Memory B cell (primary cell): Measurements from ENCODE around the gene CDC42BPB.
"Not testable (repeated sequence)": the region's sequence is repeated elsewhere in the genome, so short reads cannot be mapped to it uniquely, and the experiment has no call there.

Source experiments
- ATAC-seq: fragments of 150-1000 bp; cut with Tn5 transposase; 2 replicates; pipeline ENCODE4 v1.10.0; 2021; ENCODE audit warnings: low read depth, mild to moderate bottlenecking, moderate library complexity
- DNase-seq, 2 donors: peaks; one replicate each; pipeline ENCODE4 v3.0.0; 2022; ENCODE audit warnings: low spot score in 2 of 2
- H3K27ac Mint-ChIP-seq: one replicate; pipeline ENCODE4 v1.8.0; 2022; ENCODE audit warnings: mild to moderate bottlenecking, moderate library complexity, mixed read lengths
- H3K27me3 Mint-ChIP-seq: one replicate; pipeline ENCODE4 v1.8.0; 2022; ENCODE audit warnings: mixed read lengths
- H3K36me3 Mint-ChIP-seq: one replicate; pipeline ENCODE4 v1.8.0; 2022; ENCODE audit warnings: mild to moderate bottlenecking, mixed read lengths
- H3K4me1 Mint-ChIP-seq: one replicate; pipeline ENCODE4 v1.8.0; 2022; ENCODE audit warnings: mixed read lengths
- H3K4me3 Mint-ChIP-seq: one replicate; pipeline ENCODE4 v1.8.0; 2022; ENCODE audit warnings: mild to moderate bottlenecking, moderate library complexity, mixed read lengths
- H3K9me3 Mint-ChIP-seq: one replicate; pipeline ENCODE4 v1.8.0; 2022; ENCODE audit warnings: mixed read lengths

CDC42BPB gene

DNA sequence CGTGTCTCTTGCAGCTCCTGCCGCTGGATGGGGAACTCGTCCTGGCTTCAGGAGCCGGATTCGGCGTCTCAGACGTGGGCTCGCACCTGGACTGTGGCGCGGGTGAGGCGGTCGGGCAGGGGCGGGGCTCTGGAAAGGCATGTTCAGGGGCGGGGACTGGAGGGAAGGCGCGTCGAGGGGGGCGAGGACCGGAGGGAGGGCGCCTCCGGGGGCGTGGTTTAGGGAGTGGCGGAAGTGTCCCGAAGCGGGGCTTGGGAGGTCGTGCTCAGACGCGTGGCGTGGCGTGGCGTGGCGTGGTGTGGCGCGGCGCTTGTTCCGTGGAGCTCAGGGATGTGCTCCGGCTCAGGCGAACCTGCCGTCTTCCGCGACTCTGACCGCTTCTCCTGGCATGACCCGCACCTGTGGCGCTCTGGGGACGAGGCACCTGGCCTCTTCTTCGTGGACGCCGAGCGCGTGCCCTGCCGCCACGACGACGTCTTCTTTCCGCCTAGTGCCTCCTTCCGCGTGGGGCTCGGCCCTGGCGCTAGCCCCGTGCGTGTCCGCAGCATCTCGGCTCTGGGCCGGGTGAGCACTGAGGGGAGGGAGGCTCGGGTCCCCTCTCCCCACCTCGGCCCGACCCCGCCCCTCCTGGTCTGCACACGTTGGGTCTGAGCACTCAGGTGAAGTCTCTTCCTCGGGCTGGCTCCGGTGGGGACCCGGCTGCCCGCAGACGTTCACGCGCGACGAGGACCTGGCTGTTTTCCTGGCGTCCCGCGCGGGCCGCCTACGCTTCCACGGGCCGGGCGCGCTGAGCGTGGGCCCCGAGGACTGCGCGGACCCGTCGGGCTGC lies 128.7 kb downstream of the CDC42BPB start:
- no peaks in the 10 kb centered on the region for H3K9me3 Mint-ChIP-seq
- no peak overlapping the region for H3K27ac Mint-ChIP-seq
- ATAC-seq = peak; percentile 84
- peak overlapping the region; percentile 70 for H3K4me3 Mint-ChIP-seq
- peaks cover 15% of the 10 kb centered on the region for H3K4me1 Mint-ChIP-seq
- H3K27me3 Mint-ChIP-seq = peaks cover 2% of the 10 kb centered on the region
- H3K36me3 Mint-ChIP-seq = peaks cover 1% of the 10 kb centered on the region
- DNase-seq = peak; percentile 71 to 77

DNA sequence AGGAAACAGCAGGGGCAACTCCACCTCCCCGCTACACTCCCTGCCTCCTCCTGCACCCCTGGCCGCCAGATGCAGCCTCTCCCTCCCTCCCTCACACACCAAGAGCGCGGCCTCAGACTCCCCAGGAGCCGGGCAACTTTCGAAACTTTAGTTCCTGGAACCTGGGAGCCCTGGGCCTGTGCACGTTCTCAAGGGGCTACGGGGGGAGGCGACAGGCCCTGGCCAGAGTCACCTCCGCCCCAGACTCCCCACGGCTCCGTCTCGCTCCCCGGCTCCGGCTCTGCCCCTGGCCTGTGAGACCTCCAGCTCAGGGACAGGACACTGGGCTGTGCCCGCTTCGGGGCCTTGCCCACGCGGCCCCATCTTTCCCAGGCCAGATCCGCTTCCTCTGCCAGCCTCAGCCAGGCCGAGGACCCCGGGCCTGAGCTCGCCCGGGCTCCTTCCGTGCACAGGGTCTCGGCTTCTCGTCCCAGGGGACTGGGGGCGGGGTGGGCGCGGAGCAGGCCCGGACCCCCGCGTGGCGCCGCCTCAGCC lies 129.4 kb downstream of the CDC42BPB start:
- H3K36me3 Mint-ChIP-seq = no peaks in the 10 kb centered on the region
- H3K4me1 Mint-ChIP-seq = peaks cover 17% of the 10 kb centered on the region
- peaks cover 2% of the 10 kb centered on the region for H3K27me3 Mint-ChIP-seq
- H3K27ac Mint-ChIP-seq = no peak overlapping the region
- H3K4me3 Mint-ChIP-seq = peak overlapping the region; percentile 70
- H3K9me3 Mint-ChIP-seq = no peaks in the 10 kb centered on the region
- ATAC-seq (peak; percentile 14), DNase-seq (no peak)

DNA sequence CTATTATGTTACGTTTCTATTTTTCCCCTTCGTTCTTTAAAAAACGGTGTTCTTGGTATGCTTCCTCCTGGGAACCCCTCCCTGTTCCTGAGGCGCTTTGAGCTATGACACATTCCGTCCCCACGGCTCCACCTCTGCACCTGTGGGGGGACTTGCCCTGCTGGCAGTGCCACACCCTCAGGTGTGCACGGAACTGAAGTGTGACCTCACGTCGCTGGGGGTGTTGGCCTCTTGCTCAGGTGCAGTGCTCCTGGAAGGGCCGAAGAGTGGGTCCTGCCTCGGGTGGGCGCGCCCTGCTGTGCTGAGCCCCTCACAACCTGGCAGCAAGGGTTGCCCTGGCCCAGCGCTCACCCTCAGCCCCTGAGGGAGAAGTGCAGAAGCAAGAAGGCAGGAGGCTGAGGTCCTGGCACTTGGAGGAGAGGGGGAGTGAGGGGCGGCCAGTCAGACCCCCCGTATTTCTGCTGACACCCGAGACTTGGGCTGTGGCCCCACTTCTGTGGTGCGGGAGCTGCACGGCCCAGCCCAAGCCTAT lies 129.9 kb downstream of the CDC42BPB start:
- peaks cover 2% of the 10 kb centered on the region for H3K27me3 Mint-ChIP-seq
- ATAC-seq = no peak
- no peak for DNase-seq
- peaks cover 17% of the 10 kb centered on the region for H3K4me1 Mint-ChIP-seq
- no peaks in the 10 kb centered on the region for H3K36me3 Mint-ChIP-seq
- peak overlapping the region; percentile 70 for H3K4me3 Mint-ChIP-seq
- H3K27ac Mint-ChIP-seq = no peak overlapping the region
- no peaks in the 10 kb centered on the region for H3K9me3 Mint-ChIP-seq

DNA sequence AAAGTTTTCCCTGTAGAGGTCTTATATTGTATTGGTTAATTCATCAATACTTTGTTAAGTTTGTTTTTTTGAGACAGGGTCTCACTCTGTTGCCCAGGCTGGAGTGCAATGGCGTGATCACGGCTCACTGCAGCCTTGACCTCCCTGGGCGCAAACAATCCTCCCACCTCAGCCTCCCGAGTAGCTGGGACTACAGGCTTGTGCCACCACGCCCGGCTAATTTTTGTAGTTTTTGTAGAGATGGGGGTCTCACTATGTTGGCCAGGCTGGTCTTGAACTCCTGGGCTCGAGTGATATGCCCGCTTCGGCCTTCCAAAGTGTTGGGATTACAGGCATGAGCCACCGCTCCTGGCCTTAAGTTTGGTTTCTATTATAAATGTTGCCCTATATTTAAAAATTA lies 130.5 kb downstream of the CDC42BPB start:
- not testable (repeated sequence) for H3K4me3 Mint-ChIP-seq, H3K27me3 Mint-ChIP-seq, H3K36me3 Mint-ChIP-seq, H3K27ac Mint-ChIP-seq, ATAC-seq, DNase-seq, H3K9me3 Mint-ChIP-seq
- H3K4me1 Mint-ChIP-seq = peaks cover 17% of the 10 kb centered on the region

DNA sequence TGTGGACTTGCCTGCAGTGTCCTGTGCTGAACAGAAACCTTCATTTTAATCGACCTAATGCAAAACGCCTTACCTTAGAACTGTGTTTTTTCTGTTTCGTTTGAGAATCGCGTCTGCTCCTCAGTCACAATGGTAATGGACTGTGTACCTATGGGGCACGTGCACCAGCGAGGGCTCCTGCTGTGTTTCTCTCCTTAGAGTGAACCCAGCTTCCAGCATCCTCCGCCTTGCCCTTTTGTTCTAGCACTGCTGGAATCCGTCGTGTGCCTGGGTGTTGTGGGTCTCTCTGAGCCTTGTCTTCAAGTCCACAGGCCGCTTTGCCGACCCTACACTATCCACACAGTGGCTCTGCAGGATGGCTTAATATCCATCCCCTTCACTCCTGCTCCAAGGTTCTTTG lies 131.2 kb downstream of the CDC42BPB start:
- H3K36me3 Mint-ChIP-seq = no peaks in the 10 kb centered on the region
- no peak overlapping the region for H3K27ac Mint-ChIP-seq
- no peak overlapping the region for H3K4me3 Mint-ChIP-seq
- DNase-seq (no peak), ATAC-seq (no peak)
- H3K9me3 Mint-ChIP-seq = no peaks in the 10 kb centered on the region
- peaks cover 2% of the 10 kb centered on the region for H3K27me3 Mint-ChIP-seq
- H3K4me1 Mint-ChIP-seq = peaks cover 17% of the 10 kb centered on the region

DNA sequence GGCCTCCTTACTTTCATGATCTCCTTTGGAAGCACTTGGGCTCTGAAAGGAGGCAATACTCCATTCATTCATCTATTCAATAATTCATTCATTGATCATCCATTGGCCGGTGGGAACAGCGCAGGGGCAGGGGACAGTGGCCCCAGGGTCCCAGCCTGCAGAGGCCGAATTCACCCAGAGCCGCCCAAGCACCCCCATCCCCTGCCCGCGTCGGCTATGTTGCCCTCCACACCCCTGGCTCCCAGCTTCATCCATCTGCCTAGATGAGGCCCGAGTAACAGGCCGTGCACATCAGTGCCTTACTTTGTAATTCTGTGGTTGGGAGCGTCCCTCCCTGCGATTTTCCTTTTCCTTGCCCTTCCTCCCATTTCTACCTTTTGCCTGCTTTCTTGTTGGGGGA lies 131.7 kb downstream of the CDC42BPB start:
- Mint-ChIP-seq H3K27ac (no peak overlapping the region), H3K4me1 (peaks cover 17% of the 10 kb centered on the region), H3K36me3 (no peaks in the 10 kb centered on the region), H3K9me3 (no peaks in the 10 kb centered on the region), H3K4me3 (no peak overlapping the region), H3K27me3 (peaks cover 2% of the 10 kb centered on the region)
- DNase-seq = no peak
- no peak for ATAC-seq

GRCh38 chr14:102924632-102925588 lies 132.4 kb downstream of the CDC42BPB start:
- no peak overlapping the region for H3K4me3 Mint-ChIP-seq
- peaks cover 2% of the 10 kb centered on the region for H3K27me3 Mint-ChIP-seq
- H3K27ac Mint-ChIP-seq = no peak overlapping the region
- no peak for DNase-seq
- no peaks in the 10 kb centered on the region for H3K36me3 Mint-ChIP-seq
- H3K9me3 Mint-ChIP-seq = no peaks in the 10 kb centered on the region
- H3K4me1 Mint-ChIP-seq = peaks cover 17% of the 10 kb centered on the region
- ATAC-seq = no peak

DNA sequence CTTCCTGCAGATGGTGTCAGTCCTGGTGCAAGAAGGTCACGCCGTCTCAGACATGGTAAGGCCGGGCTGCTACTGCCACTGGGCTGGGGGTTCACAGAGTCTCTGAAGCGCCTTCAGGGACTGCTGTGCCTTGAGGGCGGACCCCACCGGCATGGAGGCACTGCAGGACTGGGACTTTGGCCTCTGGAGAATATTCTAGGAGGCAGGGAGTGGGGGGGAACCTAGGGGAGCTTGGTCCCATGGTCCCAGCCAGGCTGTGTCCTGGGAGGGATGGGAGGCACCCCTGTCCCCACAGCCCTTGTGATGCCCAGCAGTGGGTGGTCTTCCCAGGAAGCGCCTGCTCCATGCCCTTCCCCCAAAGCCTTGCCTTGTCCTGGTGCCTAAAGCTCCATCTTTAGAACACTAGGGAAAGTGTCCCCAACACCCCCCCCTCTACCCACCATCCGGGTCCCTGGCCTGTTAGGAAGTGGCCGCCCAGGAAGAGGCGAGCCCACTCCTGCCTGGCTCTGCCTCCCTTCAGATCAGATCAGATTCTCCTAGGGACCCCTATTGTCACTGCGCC lies 133.3 kb downstream of the CDC42BPB start:
- Mint-ChIP-seq H3K4me3 (no peak overlapping the region), H3K9me3 (no peaks in the 10 kb centered on the region), H3K27ac (no peak overlapping the region), H3K27me3 (peaks cover 2% of the 10 kb centered on the region), H3K4me1 (peaks cover 17% of the 10 kb centered on the region), H3K36me3 (no peaks in the 10 kb centered on the region)
- ATAC-seq (no peak), DNase-seq (no peak)

DNA sequence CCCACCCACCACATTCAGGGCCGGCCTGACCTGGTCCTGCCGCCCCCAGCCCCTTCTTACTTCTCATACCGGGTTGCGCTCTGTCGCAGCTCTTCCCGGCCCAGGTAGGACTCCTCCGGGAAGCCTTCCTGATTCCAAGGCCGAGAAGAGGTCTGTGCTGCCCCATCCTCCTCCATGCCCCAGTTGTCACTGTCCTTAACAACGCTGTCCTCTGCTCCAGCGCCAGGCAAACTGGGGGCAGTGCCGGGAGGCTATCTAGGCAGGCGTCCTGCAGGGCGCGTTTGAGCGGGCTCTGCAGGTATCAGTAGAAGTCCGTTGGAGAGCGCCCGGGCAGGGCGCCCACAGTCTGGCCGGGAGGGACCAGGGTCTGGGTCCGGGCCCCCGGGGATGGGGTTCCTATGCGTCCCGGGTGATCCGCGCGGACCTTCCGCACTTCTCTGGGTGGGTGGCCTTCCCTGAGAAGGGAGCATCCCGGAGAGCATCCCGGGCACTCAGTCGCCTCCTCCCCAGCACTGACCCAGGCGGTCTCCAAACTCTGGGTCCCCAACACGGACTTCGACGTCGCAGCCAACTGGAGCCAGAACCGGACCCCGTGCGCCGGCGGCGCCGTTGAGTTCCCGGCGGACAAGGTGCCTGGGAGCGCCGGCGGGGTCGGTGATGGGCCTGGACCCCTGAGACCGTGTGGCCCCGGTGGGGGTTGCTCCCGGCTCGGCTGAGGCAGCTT lies 134.0 kb downstream of the CDC42BPB start:
- no peak for DNase-seq
- H3K27me3 Mint-ChIP-seq = peaks cover 2% of the 10 kb centered on the region

GRCh38 chr14:102922490-102923200 lies 134.7 kb downstream of the CDC42BPB start, which contains the start of gene AMN:
Gene AMN (plus strand): TSS chr14:102922663. CDS start chr14:102922689, 26 bp downstream.
- Mint-ChIP-seq H3K9me3 (no peaks in the 10 kb centered on the region), H3K27ac (no peak within 1 kb of the TSS), H3K4me3 (peak within 1 kb of the TSS; percentile 81), H3K27me3 (peaks cover 2% of the 10 kb centered on the region), H3K4me1 (peaks cover 13% of the 10 kb centered on the region), H3K36me3 (no peaks in the 10 kb centered on the region)
- peak; percentile 38 for ATAC-seq
- no peak for DNase-seq

More for the DNA sequence above, 134.0 kb downstream of the CDC42BPB start:
- no peaks in the 10 kb centered on the region for H3K36me3 Mint-ChIP-seq
- H3K4me1 Mint-ChIP-seq = peaks cover 13% of the 10 kb centered on the region
- no peak for ATAC-seq
- H3K4me3 Mint-ChIP-seq = peak overlapping the region; percentile 81
- H3K9me3 Mint-ChIP-seq = no peaks in the 10 kb centered on the region
- no peak overlapping the region for H3K27ac Mint-ChIP-seq

GRCh38 chr14:102920998-102921304 lies 136.4 kb downstream of the CDC42BPB start:
- Mint-ChIP-seq H3K27ac (no peak overlapping the region), H3K36me3 (no peaks in the 10 kb centered on the region), H3K4me3 (no peak overlapping the region), H3K27me3 (peaks cover 2% of the 10 kb centered on the region), H3K4me1 (peaks cover 16% of the 10 kb centered on the region), H3K9me3 (no peaks in the 10 kb centered on the region)
- DNase-seq (no peak), ATAC-seq (no peak)

DNA sequence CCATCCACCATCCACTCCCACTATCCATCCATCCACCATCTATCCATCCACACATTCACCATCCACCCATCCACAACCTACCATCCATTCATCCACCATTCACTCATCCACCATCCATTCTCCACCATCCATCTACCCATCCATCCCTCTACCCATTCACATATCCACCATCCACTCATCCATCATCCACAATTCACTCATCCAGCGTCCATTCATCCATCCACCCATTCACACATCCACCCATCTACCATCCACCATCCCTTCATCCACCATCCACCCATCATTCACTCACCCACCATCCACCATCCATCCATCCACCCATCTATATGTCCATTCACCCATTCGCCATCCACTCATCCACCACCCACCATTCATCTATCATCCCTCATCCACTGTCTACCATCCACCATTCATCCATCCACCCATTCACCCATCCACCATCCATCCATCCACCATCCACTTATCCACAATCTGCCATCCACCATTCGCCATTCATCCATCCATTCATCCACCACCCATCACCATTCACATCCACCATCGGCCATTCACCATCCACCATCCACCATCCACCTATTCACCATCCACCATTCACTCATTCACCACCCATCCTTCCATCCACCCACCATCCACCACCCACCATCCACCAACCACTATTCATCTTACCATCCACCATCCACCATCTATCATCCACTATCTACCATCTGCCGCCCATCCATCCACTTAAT lies 136.9 kb downstream of the CDC42BPB start:
- Mint-ChIP-seq H3K27me3 (no peaks in the 10 kb centered on the region), H3K4me3 (no peak overlapping the region), H3K27ac (no peak overlapping the region), H3K4me1 (peaks cover 17% of the 10 kb centered on the region), H3K36me3 (no peaks in the 10 kb centered on the region), H3K9me3 (no peaks in the 10 kb centered on the region)
- ATAC-seq (no peak), DNase-seq (no peak)
